Measurements from ENCODE around the gene BIRC2. TPM values are rescaled to one million over a fixed set of nuclear protein-coding genes. Genes with fewer than 3 reads are reported as not detected.
A peak's percentile ranks its signal among the peaks of the same experiment; 100 is the strongest.

BIRC2 gene
- total RNA-seq, 1 experiment from 2014 or later = 53.5 TPM

GRCh38 chr11:102347462-102348370 is 702 bp downstream of the BIRC2 start:
- TF ChIP-seq, protein P1, sequence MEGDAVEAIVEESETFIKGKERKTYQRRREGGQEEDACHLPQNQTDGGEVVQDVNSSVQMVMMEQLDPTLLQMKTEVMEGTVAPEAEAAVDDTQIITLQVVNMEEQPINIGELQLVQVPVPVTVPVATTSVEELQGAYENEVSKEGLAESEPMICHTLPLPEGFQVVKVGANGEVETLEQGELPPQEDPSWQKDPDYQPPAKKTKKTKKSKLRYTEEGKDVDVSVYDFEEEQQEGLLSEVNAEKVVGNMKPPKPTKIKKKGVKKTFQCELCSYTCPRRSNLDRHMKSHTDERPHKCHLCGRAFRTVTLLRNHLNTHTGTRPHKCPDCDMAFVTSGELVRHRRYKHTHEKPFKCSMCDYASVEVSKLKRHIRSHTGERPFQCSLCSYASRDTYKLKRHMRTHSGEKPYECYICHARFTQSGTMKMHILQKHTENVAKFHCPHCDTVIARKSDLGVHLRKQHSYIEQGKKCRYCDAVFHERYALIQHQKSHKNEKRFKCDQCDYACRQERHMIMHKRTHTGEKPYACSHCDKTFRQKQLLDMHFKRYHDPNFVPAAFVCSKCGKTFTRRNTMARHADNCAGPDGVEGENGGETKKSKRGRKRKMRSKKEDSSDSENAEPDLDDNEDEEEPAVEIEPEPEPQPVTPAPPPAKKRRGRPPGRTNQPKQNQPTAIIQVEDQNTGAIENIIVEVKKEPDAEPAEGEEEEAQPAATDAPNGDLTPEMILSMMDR (IDR thresholded peaks at IDR 0.05; ENCODE audit: insufficient read depth in 1 of 2, low read depth in 1 of 2, low read length in 1 of 2, severe bottlenecking in 1 of 2, unreplicated experiment in 1 of 2) = no peak
- peak overlapping the region; percentile 52 for H3K4me3 ChIP-seq (ENCODE audit: low read depth, low read length)
- peaks cover 17% of the 10 kb centered on the region for H3K4me1 ChIP-seq
- Mint-ChIP-seq H3K4me1 (ENCODE audit: low read depth, unreplicated experiment) (peaks cover 8% of the 10 kb centered on the region), H3K9me3 (ENCODE audit: unreplicated experiment) (no peaks in the 10 kb centered on the region), H3K27me3 (ENCODE audit: insufficient read depth, unreplicated experiment) (no peaks in the 10 kb centered on the region), H3K36me3 (ENCODE audit: insufficient read depth, unreplicated experiment) (peaks cover 46% of the 10 kb centered on the region), H3K4me3 (ENCODE audit: unreplicated experiment) (peak overlapping the region; percentile 93), H3K27ac (ENCODE audit: unreplicated experiment) (peak overlapping the region; percentile 68)
- no peaks in the 10 kb centered on the region for H3K9me3 ChIP-seq
- no peaks in the 10 kb centered on the region for H3K27me3 ChIP-seq (replicated peaks; ENCODE audit: control insufficient read depth, insufficient read depth, low read length)
- TSS peak; percentile 44 for BruUV-seq (replicated peaks)
- intact Hi-C loops (cut with micrococcal nuclease; ENCODE audit: unreplicated experiment) = loop anchor here (1.0 to 5.0 kb wide), 5 partner anchors 30 to 266 kb away; partner anchors contain the start of genes BIRC3, TMEM123 and YAP1
- DNase-seq = peak in 1 of 2 experiments; percentile 40
- peaks cover 2% of the 10 kb centered on the region; the same call in 1 of the 2 replicates for H3K36me3 ChIP-seq (ENCODE audit: control insufficient read depth, insufficient read depth, low read length)
- ChIA-PET POLR2A (interaction anchor here (0.7 kb wide), 1 partner anchor 118 kb away, joined by 8 read pairs; no protein-coding TSS in a partner anchor), CTCF (interaction anchor here (0.7 to 1.0 kb wide), 3 partner anchors 63 to 319 kb away, joined by 3 to 7 read pairs (median 6); no protein-coding TSS in a partner anchor)

GRCh38 chr11:102357116-102357515 is 10.1 kb downstream of the BIRC2 start:
- Histone ChIP-seq H3K4me3 (ENCODE audit: low read depth, low read length) (no peak overlapping the region), H3K27me3 (replicated peaks; ENCODE audit: control insufficient read depth, insufficient read depth, low read length) (no peaks in the 10 kb centered on the region), H3K4me1 (0 out of 2 replicates have a peak, but pooled peaks cover 4% of the 10 kb centered on the region), H3K36me3 (ENCODE audit: control insufficient read depth, insufficient read depth, low read length) (peaks cover 2% of the 10 kb centered on the region; the same call in 1 of the 2 replicates), H3K9me3 (peaks cover 10% of the 10 kb centered on the region)
- POLR2A ChIA-PET = no interaction called here
- CTCF ChIA-PET = no interaction called here
- Mint-ChIP-seq H3K36me3 (ENCODE audit: insufficient read depth, unreplicated experiment) (peaks cover 56% of the 10 kb centered on the region), H3K4me3 (ENCODE audit: unreplicated experiment) (no peak overlapping the region), H3K4me1 (ENCODE audit: low read depth, unreplicated experiment) (peaks cover 11% of the 10 kb centered on the region), H3K27me3 (ENCODE audit: insufficient read depth, unreplicated experiment) (no peaks in the 10 kb centered on the region), H3K27ac (ENCODE audit: unreplicated experiment) (no peak overlapping the region), H3K9me3 (ENCODE audit: unreplicated experiment) (peaks cover 13% of the 10 kb centered on the region)
- intact Hi-C loops (cut with micrococcal nuclease; ENCODE audit: unreplicated experiment) = no loop called here
- no TSS peak for BruUV-seq (replicated peaks)
- TF ChIP-seq, protein P1 (IDR thresholded peaks at IDR 0.05; ENCODE audit: insufficient read depth in 1 of 2, low read depth in 1 of 2, low read length in 1 of 2, severe bottlenecking in 1 of 2, unreplicated experiment in 1 of 2) = no peak
- DNase-seq = no peak

GRCh38 chr11:102359372-102359771 is 12.4 kb downstream of the BIRC2 start:
- intact Hi-C loops (cut with micrococcal nuclease; ENCODE audit: unreplicated experiment) = no loop called here
- peaks cover 13% of the 10 kb centered on the region for H3K9me3 Mint-ChIP-seq (ENCODE audit: unreplicated experiment)

More at GRCh38 chr11:102359372-102359771, 12.4 kb downstream of the BIRC2 start:
- Histone ChIP-seq H3K27me3 (replicated peaks; ENCODE audit: control insufficient read depth, insufficient read depth, low read length) (no peaks in the 10 kb centered on the region), H3K4me3 (ENCODE audit: low read depth, low read length) (no peak overlapping the region), H3K9me3 (peaks cover 10% of the 10 kb centered on the region), H3K36me3 (ENCODE audit: control insufficient read depth, insufficient read depth, low read length) (peaks cover 2% of the 10 kb centered on the region; the same call in 1 of the 2 replicates), H3K4me1 (0 out of 2 replicates have a peak, but pooled peaks cover 4% of the 10 kb centered on the region)
- Mint-ChIP-seq H3K4me3 (ENCODE audit: unreplicated experiment) (no peak overlapping the region), H3K27ac (ENCODE audit: unreplicated experiment) (no peak overlapping the region), H3K4me1 (ENCODE audit: low read depth, unreplicated experiment) (peaks cover 11% of the 10 kb centered on the region), H3K36me3 (ENCODE audit: insufficient read depth, unreplicated experiment) (peaks cover 49% of the 10 kb centered on the region), H3K27me3 (ENCODE audit: insufficient read depth, unreplicated experiment) (no peaks in the 10 kb centered on the region)
- no peak for DNase-seq
- ChIA-PET POLR2A (no interaction called here), CTCF (no interaction called here)
- TF ChIP-seq, protein P1 (IDR thresholded peaks at IDR 0.05; ENCODE audit: insufficient read depth in 1 of 2, low read depth in 1 of 2, low read length in 1 of 2, severe bottlenecking in 1 of 2, unreplicated experiment in 1 of 2) = no peak
- no TSS peak for BruUV-seq (replicated peaks)

Data from Caco-2 (cell line).